ENCODE results near the gene SEPTIN6. TPM values are rescaled to one million over a fixed set of nuclear protein-coding genes. Genes with fewer than 3 reads are reported as not detected.

Gene SEPTIN6
- total RNA-seq: 20.9 TPM
- long read RNA-seq, full-length matches to known transcripts: 32 of 43 reads
- long read RNA-seq, partial matches to known transcripts: 2 of 43 reads
- long read RNA-seq, other reads (novel, unspliced or antisense): 9 of 43 reads

- Histone ChIP-seq H3K9me3 (no peaks in the 10 kb centered on the region), H3K4me3 (peak within 1 kb of the TSS; percentile 65), H3K27me3 (no peaks in the 10 kb centered on the region), H3K27ac (peak within 1 kb of the TSS; percentile 63), H3K4me1 (no peaks in the 10 kb centered on the region), H3K36me3 (no peaks in the 10 kb centered on the region)
- TF ChIP-seq CTCF (IDR thresholded peaks at IDR 0.05): no peak
- intact Hi-C loops (cut with DNase I): no loop called here
- DNase-seq (peak; percentile 81), ATAC-seq (peak; percentile 91)
These were observed at the start of gene SEPTIN6 for GRCh38 chrX:119693040-119693995. Gene SEPTIN6 (minus strand): TSS chrX:119693168. CDS start chrX:119693105, 63 bp downstream.

DNA sequence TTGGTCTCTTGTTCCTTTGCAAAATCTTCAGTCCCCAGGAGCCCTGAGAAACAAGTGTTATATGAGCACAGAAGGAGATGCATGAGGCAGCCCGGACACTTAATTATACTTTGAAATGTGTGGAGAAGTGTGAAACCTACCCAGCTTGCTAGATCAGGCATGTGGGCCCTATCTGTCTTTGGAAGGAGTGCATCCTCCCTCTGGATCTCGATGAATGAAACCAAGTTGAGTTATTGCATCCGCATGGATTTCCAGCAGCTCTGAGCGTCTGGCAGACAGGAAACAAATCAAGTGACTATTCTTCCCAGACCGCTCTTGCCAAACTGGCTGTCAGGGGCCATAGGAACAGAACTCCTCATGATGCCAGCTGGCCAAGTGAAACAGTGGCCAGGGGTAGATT, 45.8 kb upstream of the SEPTIN6 start:
- no peak overlapping the region for H3K27ac ChIP-seq
- no peaks in the 10 kb centered on the region for H3K9me3 ChIP-seq
- H3K27me3 ChIP-seq: no peaks in the 10 kb centered on the region
- no peak for TF ChIP-seq CTCF (IDR thresholded peaks at IDR 0.05)
- ATAC-seq (no peak), DNase-seq (no peak)
- H3K36me3 ChIP-seq: no peaks in the 10 kb centered on the region
- no peaks in the 10 kb centered on the region for H3K4me1 ChIP-seq
- intact Hi-C loops (cut with DNase I): no loop called here
- H3K4me3 ChIP-seq: no peak overlapping the region

DNA sequence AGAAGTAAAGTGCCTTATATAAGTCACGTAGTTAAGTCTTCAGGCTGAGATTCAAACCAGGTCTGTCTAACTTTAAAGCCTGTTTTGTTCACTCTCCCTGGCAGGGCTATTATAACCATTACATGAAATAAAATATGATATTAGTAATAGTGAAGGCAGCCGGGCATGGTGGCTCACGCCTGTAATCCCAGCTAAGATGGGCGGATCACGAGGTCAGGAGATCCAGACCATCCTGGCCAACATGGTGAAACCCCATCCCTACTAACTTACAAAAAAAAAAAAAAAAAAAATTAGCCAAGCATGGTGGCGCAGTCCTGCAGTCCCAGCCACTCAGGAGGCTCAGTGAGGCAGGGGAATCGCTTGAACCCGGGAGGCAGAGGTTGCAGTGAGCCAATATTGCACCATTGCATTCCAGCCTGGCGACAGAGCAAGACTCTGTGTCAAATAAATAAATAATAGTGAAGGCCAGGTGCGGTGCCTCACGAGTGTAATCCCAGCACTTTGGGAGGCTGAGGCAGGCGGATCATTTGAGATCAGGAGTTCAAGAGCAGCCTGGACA, 43.3 kb upstream of the SEPTIN6 start:
- DNase-seq (no peak), ATAC-seq (no peak)
- intact Hi-C loops (cut with DNase I): no loop called here
- no peak overlapping the region for H3K27ac ChIP-seq
- no peaks in the 10 kb centered on the region for H3K27me3 ChIP-seq
- no peak for TF ChIP-seq CTCF (IDR thresholded peaks at IDR 0.05)
- H3K4me1 ChIP-seq: no peaks in the 10 kb centered on the region
- no peaks in the 10 kb centered on the region for H3K36me3 ChIP-seq
- H3K4me3 ChIP-seq: no peak overlapping the region
- H3K9me3 ChIP-seq: no peaks in the 10 kb centered on the region

- no peak for DNase-seq
- intact Hi-C loops (cut with DNase I): no loop called here
- Histone ChIP-seq H3K4me1 (no peaks in the 10 kb centered on the region), H3K27ac (no peak overlapping the region), H3K27me3 (no peaks in the 10 kb centered on the region), H3K9me3 (no peaks in the 10 kb centered on the region), H3K4me3 (no peak overlapping the region), H3K36me3 (no peaks in the 10 kb centered on the region)
- no peak for TF ChIP-seq CTCF (IDR thresholded peaks at IDR 0.05)
- no peak for ATAC-seq
These were observed 42.5 kb upstream of the SEPTIN6 start for GRCh38 chrX:119735467-119735866.

GRCh38 chrX:119734897-119735339, 42.0 kb upstream of the SEPTIN6 start:
- ATAC-seq: peak; percentile 62
- Histone ChIP-seq H3K27me3 (no peaks in the 10 kb centered on the region), H3K9me3 (no peaks in the 10 kb centered on the region), H3K4me1 (no peaks in the 10 kb centered on the region), H3K27ac (no peak overlapping the region), H3K36me3 (no peaks in the 10 kb centered on the region), H3K4me3 (no peak overlapping the region)
- no peak for TF ChIP-seq CTCF (IDR thresholded peaks at IDR 0.05)
- DNase-seq: peak; percentile 72
- intact Hi-C loops (cut with DNase I): no loop called here

All from upper lobe of right lung (tissue), 1 donor.